ENCODE results near the gene PMAIP1.
"Not testable (repeated sequence)": the region's sequence is repeated elsewhere in the genome, so short reads cannot be mapped to it uniquely, and the experiment has no call there.

Gene PMAIP1

DNA sequence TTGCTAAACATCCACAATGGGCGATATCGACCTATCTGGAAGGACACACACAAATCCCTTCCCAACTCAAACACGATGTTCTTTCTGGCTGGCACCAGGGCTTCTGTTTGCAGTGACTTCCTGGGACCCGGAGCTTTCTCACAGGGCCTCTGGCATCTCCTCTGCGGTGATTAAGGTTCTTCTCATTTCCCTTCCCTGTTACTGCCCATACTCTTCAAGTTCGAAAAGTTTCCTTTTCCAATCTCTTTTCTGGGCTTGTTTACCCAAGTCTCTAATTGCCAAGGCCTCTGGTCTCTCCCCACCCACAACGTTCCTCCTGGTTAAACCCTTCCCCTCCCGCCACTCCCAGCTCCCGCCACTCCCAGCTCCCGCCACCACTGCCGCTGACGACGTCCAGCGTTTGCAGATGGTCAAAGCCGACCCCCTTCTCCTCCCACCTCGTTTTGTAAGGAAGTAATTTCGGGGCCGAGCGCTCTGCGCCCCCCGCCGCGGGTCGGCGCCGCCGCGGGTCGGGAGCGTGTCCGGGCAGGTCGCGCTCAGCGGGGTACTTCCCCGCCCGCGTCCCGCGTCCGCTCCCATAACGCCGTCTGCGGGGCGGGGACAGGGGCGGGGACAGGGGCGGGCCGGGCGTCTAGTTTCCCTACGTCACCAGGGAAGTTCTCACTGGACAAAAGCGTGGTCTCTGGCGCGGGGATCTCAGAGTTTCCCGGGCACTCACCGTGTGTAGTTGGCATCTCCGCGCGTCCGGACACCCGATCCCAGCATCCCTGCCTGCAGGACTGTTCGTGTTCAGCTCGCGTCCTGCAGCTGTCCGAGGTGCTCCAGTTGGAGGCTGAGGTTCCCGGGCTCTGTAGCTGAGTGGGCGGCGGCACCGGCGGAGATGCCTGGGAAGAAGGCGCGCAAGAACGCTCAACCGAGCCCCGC lies at the start of gene PMAIP1:
TSS of gene PMAIP1 (plus strand) at position 699 of the 924 bp plus-strand sequence. CDS start at position 881, 182 bp downstream.
- peak; percentile 81 for DNase-seq

DNA sequence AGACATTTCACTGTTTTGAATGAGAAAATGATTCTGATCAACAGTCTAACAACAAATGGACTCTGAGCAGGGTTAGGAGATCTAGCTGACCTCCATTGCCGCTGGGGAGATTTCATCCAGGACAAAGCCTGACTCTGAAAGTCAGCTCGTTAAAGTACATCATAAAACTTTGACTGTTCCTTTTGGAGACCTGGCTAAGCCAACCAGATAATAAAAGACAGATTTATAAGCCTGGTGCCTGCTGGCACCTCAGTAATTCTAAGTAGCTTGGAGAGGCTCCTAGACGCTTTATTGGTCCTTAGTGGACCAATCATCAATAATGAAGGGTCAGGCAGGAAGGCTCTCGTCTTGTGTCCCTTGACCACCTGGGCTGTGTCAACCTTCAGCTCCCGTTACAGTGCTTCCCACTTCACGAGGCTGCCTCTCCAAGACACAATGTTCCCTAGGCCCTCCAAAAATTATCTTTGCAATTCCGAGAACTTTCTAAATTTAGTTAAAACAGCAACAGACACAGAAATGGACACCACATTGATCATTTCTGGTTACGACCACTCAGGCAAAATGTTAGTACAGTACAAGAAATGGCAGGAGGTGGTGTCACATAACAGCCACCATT lies 47.9 kb upstream of the PMAIP1 start:
- DNase-seq: no peak

DNA sequence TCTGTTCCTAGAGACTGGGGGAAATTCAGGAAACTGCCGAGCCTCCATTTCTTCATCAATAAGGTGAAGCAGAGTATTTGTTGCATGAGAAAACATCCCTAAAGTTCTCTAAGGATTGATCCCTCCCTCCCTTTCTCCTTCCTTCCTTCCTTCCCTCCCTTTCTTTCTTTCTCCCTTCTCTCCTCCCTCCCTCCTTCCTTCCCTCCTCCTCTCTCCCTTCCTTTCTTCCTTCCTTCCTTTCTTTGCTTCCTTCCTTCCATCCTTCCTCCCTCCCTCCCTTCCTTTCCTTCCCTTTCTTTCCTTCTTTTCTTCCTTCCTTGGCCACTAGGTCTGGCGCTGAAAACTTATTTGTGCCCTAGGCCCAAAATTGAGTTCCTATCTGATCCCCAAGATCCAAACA lies 47.2 kb upstream of the PMAIP1 start:
- DNase-seq: no peak

DNA sequence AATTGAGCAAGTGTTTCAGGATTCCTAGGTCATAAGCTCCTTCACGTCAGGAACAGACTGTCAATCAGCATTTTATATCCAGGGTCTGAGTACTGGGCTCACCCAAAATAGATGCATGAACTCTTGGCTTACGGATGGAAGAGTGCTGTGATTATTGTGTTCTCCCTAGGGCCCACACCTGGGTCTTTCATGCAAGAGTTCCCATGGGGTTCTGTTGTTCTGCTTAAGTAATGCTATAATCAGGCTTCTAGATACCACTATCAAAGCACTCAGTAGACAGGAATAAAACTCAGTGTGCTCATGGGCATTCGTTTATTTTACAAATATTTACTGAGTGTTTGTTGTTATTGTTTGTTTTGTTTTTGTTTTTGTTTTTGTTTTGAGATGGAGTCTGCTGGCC lies 46.4 kb upstream of the PMAIP1 start:
- DNase-seq: no peak

DNA sequence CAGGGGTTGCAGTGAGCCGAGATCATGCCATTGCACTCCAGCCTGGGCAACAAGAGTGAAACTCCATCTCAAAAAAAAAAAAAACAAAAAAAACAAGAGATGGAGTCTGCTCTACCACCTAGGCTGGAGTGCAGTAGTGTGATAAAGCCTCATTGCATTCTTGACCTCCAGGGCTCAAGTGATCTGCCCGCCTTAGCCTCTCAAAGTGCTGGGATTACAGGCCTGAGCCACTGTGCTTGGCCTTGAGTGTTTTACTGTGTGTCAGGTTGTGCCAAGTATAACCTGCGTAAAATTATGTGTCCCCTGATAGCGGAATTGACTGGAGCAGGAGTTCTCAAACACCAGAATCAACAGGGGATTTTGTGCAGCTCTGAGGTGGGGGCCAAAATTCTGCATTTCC lies 45.8 kb upstream of the PMAIP1 start:
- DNase-seq: not testable (repeated sequence)

DNA sequence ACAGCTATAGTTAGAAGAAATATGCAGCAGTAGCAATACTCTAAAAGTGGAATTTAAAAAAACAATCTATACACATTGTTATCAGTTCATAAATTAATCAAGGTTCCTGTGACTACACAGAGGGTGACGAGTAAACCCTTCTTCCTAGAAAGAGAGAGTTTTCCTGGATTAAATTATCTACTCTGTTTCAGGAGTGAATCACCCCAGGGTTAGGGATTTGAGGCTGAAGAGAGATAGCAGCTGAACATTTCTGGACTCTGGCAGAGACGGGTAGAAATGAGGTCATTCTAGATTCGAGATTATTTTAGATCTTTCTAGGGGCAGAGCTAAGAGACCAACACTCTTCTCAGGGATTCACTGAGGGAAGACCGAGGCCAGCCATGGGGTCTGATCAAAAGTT lies 38.8 kb upstream of the PMAIP1 start:
- DNase-seq: no peak

DNA sequence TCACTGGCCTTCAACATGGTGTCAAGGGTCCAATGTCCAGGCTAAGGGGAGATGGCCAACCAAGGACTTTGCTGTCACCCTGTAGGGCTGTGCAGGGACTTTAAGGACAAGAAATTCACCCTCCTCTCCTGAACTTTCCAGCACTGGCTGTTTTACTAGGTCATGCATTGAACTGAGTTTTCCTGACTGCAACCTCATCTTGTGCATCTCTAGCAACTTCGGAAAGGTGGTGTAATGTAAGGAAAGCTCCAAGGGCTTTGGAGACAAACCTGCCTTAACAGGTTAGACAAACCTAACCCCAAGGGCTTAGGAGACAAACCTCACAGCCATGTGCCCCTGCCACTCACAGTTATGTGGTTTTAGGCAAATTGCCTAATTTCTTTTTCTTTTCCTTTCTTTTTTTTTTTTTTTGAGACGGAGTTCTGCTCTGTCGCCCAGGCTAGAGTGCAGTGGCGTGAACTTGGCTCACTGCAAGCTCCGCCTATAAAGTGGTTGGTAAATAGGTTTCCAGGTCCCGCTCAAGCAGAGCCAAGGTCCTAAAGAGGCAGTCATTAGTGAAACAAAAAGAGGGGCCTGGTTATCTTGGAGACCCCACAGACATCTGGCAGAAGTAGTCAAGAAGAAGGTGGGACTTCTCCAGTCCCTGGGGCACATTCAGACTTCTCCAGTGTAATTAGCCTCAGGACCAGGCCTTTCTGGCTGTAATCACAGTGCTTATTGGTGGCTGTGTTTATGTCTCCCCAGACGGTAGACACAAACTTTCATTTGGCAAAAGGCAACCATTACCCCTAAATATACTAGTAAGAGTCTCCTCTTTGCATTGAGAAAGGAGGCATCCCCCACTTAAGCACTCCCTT lies 37.6 kb upstream of the PMAIP1 start:
- DNase-seq: no peak

DNA sequence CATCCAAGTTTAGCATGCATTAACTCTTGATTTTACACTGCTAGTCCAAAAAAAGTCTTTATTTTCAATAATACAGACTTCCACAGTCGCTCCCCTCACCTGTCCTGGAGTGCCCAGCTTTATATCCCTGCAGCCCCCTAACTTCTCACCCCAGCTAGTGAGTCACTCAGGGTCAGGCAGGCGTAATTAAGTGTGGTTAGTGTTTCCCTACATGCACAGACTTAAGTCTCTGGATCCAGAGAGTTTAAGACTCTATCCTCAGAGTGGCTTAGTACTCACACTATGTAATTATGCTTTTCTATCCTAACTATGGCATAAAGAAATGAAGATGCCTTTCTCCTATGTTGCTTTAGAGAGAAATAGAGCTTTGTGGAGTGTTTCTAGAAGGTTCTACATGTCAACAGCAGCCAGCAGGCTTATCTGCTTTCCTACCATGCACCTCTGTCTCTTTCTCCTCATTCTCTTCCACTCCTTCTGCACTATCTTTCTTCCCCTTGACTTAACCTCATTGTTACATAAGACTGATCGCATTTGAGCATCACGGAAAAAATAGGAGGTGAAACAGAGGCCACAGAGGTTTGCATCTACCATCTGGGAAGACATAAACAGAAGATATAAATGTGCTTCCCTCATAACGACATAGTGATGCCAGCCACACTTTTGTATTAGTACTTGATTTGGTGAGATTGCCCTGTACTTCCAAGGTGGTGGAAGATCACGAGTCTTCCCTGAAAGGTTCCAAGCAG lies 34.4 kb upstream of the PMAIP1 start:
- DNase-seq: no peak

DNA sequence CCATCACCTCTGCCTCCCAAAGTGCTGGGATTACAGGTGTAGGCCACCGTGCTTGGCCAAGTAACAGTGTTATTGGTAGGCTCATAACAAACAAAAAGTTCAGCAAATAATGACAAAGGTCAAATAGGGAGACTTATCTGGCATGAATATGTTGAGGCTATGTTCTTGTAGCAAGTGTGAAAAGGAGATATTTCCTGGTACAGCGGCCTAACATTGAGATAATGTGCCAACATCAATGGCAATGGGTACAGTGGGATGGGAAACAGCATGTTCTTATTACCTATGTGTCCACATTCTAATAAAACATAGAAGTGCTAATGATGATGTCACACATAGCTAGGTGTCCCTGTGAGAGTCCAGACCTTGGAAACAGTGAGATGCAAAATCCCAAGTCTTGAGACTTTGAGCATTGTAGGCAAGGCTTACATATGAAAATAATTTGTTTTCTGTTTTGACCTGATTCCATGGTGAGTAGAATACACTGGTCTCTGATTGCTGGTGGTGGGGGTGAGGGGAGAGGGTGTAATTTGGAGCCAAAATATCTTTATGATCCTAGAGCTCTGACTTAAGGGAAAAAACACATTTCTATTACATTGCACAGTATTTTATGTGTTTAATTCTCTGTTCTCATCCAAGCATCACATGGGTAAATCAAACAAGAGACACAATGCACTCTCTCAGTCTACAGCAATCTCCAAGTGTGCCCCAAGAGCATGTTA lies 33.1 kb upstream of the PMAIP1 start:
- no peak for DNase-seq

DNA sequence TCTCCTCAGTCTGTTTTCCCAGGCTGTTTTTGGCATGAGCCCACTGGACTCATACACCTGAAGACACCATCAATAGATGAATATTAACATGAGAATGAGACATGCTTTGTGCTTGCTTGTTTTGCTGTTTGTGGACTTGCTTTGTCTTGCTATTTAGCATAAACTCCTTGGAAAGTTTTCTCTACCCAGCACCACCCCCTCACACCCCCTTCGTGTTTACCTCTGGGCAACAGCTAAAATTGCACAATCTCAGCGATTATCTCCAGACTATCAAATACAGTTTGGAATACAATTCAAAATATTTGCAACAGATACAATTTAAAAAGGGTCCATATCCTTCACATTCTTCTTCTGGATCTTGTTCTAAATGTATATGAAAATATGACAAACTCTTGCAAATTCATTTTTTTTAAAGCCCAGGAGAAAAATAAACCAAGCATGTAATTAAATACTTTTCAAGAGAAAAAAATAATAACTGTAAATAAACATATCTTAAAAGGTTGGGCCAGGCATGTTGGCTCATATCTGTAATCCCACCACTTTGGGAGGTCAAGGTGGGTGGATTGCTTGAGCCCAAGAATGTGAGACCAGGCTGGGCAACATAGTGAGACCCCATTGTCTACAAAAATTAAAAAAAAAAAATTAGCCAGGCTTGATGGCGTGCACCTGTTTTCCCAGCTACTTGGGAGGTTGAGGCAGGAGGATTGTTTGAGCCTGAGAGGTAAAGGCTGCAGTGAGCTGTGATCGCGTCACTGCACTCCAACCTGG lies 32.3 kb upstream of the PMAIP1 start:
- no peak for DNase-seq

DNA sequence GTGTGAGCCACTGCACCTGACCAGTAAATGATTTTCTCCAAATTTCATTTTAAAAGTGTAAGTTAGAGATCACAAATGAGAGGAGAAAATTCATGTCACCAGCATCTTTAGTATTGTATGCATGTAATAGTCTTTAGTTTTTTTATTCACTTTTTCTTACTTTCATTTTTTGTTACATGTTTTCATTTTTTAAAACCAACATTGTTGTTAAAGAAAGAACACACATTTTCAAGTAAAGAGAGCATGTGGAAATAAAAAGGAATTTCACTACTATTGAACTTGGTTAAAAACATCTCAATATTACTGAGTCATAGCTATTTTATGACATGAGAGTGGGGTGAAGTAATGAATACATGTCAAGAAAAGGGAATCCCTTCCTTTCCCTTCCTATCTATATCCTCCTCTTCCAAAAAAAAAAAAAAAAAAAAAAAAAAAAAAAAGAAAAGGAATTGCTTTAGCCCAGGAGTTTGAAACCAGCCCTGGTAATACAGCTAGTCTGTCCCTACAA lies 29.1 kb upstream of the PMAIP1 start:
- DNase-seq: no peak

DNA sequence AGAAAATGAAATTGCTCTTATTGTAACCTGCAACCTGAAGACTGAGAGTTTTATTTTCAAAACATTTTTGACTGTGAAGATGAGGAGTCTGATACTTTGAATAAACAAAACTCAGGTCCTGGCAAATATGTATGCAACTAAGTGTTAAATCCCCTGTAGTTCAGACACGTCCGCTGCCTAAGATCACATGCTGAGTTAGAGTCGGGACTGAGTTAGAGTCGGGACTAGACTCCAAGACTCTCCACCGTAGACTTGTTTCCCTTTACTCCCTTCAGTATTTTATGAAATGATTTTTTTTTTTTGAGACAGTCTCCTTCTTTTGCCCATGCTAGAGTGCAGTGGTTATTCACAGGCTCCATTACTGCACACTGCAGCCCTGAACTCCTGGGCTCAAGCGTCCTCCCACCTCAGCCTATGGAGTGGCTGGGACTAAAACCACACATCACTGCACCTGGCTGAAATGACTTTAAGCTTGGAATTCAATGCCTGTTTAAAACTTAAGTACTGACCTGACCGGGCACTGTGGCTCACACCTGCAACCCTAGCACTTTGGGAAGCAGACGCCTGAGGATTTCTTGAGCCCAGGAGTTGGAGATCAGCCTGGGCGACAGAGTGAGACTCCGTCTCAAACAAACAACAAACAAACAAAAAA lies 28.0 kb upstream of the PMAIP1 start:
- no peak for DNase-seq

DNA sequence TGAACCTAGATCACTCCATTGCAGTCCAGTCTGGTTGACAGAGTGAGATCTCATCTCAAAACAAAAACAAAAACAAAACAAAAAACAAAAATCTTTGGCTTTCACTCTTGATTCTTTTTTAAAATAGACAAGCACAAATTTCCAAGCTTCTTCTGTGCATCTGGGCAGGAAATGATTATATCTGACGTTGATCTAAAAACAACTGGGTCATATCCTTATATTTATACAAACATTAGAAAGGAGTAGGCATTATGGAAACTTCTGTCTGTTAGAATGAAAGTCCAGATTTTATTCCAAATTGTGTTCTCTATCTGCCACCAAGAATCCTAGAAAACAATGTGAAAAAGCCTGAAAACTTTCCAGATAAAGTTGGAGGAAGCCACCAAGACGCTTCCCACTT lies 26.2 kb upstream of the PMAIP1 start:
- no peak for DNase-seq

DNA sequence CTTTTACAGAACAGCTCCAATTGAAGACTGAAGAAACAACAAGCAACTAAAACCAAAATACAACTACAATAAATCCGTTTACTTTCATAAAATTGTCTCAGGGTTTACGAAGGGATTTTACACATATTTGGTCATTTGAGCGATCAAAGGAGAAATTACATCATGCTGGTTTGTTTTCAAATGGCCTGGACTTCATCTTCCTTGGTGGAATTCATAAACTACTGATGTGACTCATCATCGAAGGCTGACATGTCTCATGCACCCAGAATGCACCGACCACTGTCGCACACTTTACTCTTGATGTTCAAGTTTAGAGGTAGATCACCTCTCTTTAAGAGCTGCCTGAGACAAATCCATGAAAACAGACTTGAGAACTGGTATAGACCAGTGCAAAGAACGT lies 25.6 kb upstream of the PMAIP1 start:
- DNase-seq: no peak

DNA sequence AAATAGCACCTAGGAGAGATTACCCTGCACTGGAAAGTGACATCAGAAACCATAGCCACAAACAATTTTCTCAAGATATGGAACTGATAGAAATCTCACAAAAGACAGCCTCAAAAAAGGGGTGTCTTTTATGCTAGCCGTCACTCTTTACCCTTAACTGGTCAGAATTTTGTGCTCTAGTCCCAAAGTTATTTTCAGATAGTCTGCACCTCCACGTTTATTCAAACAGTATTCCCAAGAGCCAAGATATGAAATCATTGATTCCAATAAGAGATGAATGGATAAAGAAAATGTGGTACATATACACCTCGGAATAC lies 23.5 kb upstream of the PMAIP1 start:
- no peak for DNase-seq

DNA sequence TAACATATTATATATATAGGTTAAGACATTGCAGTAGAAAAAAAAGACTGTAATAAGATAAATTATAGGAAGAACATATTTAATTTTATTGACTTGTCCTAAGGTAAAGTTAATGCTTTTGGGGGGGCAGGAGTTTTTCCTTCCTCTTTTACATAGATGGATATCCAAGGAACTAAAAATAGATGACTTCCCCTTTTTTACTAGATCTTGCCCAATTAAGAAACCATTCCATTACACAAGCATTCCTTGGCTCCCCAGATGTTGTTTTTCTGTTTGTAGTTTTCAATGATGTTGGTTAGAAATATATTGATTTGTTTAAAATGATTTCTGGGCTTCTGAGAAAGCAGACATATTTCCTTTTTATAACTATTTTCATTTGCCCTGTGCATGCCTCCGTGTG lies 22.4 kb upstream of the PMAIP1 start:
- no peak for DNase-seq

DNA sequence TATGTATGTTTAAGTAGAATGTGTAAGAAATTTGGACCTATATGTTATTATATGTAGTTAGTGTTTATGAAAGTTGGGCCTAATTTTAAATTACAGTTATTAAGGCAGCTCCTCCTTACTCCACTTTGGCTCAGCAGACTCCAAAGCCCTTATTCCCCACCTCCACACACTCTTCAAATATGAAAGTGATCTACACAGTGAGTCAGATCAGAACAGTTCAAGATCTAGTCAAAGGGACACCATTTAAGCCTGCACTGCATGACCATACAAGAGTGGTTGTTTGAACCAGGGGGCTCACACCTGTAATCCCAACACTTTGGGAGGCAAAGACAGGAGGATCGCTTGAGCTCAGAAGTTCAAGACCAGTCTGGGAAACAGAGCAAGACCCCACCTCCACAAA lies 21.2 kb upstream of the PMAIP1 start:
- DNase-seq: no peak

DNA sequence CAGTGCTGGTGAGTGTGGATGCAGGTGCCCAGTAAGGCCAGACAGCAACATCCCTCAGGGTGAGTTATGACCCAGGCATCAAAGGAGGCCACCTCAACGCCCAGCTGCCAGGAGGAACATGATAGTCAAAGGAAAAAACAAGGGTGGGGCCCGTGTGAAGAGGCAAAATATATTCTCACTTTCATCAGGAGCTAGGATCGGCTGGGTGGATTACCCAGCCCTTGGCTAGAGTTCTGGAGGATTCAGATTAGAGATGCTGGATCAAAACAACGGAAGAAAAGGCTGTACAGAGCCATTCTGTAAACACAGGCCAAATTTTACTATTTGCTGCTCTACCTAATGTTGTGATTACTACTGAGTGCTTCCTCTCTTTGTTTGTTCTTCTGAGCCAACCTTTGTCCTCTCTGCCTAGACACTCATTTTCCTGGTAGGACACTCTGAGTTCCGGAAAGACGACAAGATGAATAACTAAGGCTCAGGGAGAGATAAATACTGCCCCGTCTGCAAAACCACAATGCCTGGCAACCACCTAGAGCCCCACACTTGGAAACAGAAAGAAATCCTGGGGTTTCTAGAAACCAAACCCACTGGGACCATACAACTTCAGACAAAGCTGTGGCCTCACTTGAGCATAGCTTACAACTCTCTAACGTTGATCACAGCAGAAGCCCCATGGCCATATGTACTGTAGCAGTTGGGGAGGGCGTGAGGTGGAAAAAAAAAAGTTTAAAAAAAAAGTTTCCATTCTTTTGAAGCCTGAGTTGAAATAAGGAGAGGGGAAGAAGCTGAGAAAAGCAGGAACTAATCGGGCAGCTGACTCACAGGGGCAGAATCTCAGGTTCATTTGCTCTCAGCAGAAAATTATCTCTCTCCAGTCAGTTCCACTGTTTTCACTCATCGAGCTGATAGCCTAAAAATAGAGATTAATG lies 17.8 kb upstream of the PMAIP1 start:
- no peak for DNase-seq

DNA sequence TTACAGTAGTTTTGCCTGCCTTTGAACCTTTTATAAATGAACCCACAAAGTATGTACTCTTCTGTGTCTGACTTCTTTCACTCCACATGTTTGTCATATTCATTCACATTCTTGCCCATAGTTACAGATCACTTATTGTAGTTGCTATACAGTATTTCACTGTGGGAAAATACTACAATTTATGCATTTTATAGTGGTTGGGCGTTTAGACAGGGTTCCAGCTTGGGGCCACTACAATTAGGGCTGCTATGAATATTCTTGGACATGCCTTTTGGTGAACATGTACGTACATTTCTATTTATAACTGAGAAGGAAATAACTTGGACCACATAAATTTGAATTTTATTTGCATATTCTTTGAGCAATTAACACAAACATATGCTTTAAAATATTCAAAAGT lies 15.4 kb upstream of the PMAIP1 start:
- DNase-seq: no peak
